Measurements from ENCODE around the gene CYP4A11. TPM values are rescaled to one million over a fixed set of nuclear protein-coding genes. Genes with fewer than 3 reads are reported as not detected.
"Not testable (repeated sequence)": the region's sequence is repeated elsewhere in the genome, so short reads cannot be mapped to it uniquely, and the experiment has no call there.

The CYP4A11 gene
- total RNA-seq: not detected in 2 replicates

- no peak for TF ChIP-seq CTCF (conservative IDR thresholded peaks at IDR 0.05; ENCODE audit: low read depth, low read length)
- no peak for DNase-seq (ENCODE audit: low read depth)
- H3K4me3 ChIP-seq (ENCODE audit: low read depth, low read length): no peak within 1 kb of the TSS
These were observed at the start of gene CYP4A11 for GRCh38 chr1:46941135-46941694. CYP4A11 (minus strand) TSS chr1:46941476; CDS start chr1:46941433, 43 bp downstream.

- not testable (repeated sequence) for H3K4me3 ChIP-seq (ENCODE audit: low read depth, low read length); DNase-seq (ENCODE audit: low read depth)
These were observed 49.3 kb upstream of the CYP4A11 start for GRCh38 chr1:46990541-46990940.

GRCh38 chr1:46983830-46984586, 42.7 kb upstream of the CYP4A11 start:
- TF ChIP-seq CTCF (conservative IDR thresholded peaks at IDR 0.05; ENCODE audit: low read depth, low read length): no peak
- no peak overlapping the region for H3K4me3 ChIP-seq (ENCODE audit: low read depth, low read length)
- DNase-seq (ENCODE audit: low read depth): no peak

- DNase-seq (ENCODE audit: low read depth): no peak
- no peak for TF ChIP-seq CTCF (conservative IDR thresholded peaks at IDR 0.05; ENCODE audit: low read depth, low read length)
- no peak overlapping the region for H3K4me3 ChIP-seq (ENCODE audit: low read depth, low read length)
These were observed 42.0 kb upstream of the CYP4A11 start for GRCh38 chr1:46983166-46983829.

- no peak for DNase-seq (ENCODE audit: low read depth)
- H3K4me3 ChIP-seq (ENCODE audit: low read depth, low read length): no peak overlapping the region
- peak; percentile 75 for TF ChIP-seq CTCF (conservative IDR thresholded peaks at IDR 0.05; ENCODE audit: low read depth, low read length)
These were observed 27.8 kb upstream of the CYP4A11 start for GRCh38 chr1:46969014-46969619.

GRCh38 chr1:46962272-46962671, 21.0 kb upstream of the CYP4A11 start:
- H3K4me3 ChIP-seq (ENCODE audit: low read depth, low read length); DNase-seq (ENCODE audit: low read depth): not testable (repeated sequence)

GRCh38 chr1:46961066-46961758, 19.9 kb upstream of the CYP4A11 start:
- no peak for TF ChIP-seq CTCF (conservative IDR thresholded peaks at IDR 0.05; ENCODE audit: low read depth, low read length)
- no peak for DNase-seq (ENCODE audit: low read depth)
- H3K4me3 ChIP-seq (ENCODE audit: low read depth, low read length): no peak overlapping the region

Data from epithelial cell of proximal tubule (primary cell).